Retinal pigment epithelial cell (primary cell): ENCODE results near the gene ERC2.

ENCODE experiments used
- DNase-seq: peaks from one replicate; pipeline ENCODE4 v3.0.0-alpha.2; 2010; ENCODE audit warnings: low read depth
- H3K4me3 ChIP-seq: 2 replicates; pipeline ENCODE4 v1.5.1; 2011; ENCODE audit warnings: mild to moderate bottlenecking, low read length, control low read depth, moderate library complexity
- TF ChIP-seq, protein P1 (sequence below): conservative IDR thresholded peaks from 2 replicates; pipeline ENCODE4 v1.5.1; 2011; ENCODE audit warnings: low read depth, low read length, control low read depth, inconsistent platforms

Gene ERC2

DNA sequence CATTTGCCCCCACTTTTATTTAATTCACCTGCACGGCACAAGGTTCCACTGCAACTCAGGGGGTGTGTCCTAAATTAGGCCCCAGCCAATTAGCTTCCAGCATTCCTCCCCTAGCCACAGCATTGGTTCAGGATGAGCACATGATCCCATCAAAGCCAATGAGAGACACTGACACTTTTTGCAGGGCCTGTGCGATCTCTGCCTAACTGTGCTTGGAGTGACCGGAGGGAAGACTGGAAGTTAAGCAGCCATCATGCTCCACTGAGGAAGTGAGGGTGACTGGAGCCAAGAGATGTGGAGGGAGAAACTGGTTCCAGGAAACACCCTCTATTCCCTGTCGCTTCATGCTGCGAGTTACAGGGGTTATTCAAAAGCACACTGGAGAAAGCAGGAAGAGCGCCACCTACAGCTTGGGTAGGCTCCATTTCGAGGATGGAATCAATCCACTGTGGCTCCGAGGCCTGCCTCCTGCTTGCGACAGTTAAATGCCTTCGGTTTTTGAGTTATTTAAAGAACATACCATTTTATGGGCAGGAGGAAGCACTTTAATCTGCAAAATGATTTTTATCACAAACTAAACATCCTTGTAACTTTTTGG is 858.9 kb downstream of the ERC2 start:
- TF ChIP-seq, protein P1, sequence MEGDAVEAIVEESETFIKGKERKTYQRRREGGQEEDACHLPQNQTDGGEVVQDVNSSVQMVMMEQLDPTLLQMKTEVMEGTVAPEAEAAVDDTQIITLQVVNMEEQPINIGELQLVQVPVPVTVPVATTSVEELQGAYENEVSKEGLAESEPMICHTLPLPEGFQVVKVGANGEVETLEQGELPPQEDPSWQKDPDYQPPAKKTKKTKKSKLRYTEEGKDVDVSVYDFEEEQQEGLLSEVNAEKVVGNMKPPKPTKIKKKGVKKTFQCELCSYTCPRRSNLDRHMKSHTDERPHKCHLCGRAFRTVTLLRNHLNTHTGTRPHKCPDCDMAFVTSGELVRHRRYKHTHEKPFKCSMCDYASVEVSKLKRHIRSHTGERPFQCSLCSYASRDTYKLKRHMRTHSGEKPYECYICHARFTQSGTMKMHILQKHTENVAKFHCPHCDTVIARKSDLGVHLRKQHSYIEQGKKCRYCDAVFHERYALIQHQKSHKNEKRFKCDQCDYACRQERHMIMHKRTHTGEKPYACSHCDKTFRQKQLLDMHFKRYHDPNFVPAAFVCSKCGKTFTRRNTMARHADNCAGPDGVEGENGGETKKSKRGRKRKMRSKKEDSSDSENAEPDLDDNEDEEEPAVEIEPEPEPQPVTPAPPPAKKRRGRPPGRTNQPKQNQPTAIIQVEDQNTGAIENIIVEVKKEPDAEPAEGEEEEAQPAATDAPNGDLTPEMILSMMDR, result peak; percentile 29
- no peak overlapping the region for H3K4me3 ChIP-seq
- DNase-seq, result no peak

DNA sequence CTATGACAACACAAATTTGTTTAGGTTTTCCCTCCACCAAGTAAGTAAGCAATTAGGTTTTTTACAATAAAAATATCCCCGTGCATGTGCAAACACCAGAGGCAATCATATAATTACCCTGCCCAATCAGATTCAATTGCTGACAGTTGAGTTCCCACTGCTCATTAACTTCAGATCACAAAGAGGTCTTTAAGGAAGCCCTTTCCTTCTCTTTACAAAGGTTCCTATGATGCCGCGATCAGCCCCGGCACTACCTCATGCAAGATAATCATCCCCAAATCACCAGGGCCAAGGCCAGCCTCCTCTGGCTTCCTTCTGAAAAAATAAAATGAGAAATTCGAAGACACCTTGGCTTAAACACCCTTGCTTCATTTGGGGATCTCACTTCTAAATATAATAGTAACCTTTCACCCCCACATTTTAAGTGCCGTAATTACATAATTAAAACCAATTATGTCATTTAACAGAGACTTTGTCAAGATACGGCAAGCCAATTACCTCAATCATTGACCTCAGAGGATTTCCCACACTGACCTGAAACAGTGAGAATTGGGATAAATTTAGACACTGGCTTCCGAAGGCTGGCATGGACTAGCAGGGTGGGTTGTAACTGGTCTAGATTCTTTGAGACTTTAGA is 859.8 kb downstream of the ERC2 start:
- TF ChIP-seq, protein P1, result no peak
- no peak overlapping the region for H3K4me3 ChIP-seq
- no peak for DNase-seq

DNA sequence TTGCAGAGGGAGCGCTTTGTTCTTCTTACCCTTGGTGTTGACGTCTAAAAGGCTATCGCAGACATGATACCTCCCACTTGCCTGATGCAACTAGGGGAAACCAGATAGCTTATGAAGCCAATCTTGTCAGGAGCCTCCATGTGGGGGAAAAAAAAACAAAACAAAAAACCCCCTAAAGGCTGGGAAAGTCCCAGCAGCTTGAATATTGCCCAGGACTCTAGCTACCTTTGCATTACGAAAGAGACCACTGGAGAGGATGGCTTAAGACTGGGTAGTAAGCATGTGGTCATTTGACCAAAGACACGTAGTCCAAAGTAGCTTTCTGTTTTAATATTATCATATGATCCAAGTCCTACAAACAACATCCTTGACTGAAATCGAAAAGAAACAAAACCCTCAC is 860.4 kb downstream of the ERC2 start:
- H3K4me3 ChIP-seq, result no peak overlapping the region
- TF ChIP-seq, protein P1, result no peak
- DNase-seq, result no peak

DNA sequence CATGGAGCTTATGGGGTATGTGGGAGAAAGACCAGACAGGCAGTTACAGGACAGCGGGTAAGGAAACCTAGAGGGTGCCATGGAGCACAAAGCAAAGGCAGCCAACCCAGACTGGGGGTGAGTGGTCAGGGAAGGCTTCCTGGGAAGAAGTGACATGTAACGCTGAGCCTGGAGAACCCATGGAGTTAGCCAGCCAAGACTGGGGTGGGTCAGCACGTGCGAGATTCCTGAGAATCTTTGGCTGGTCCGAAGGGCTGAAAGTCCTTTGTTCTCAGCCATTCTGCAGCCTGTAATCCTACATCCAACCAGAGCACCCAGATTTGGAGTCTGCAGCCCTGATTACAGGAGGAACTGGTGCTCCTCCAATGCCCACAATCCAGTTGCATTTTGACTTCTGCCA is 861.1 kb downstream of the ERC2 start:
- no peak overlapping the region for H3K4me3 ChIP-seq
- no peak for DNase-seq
- TF ChIP-seq, protein P1, result no peak

DNA sequence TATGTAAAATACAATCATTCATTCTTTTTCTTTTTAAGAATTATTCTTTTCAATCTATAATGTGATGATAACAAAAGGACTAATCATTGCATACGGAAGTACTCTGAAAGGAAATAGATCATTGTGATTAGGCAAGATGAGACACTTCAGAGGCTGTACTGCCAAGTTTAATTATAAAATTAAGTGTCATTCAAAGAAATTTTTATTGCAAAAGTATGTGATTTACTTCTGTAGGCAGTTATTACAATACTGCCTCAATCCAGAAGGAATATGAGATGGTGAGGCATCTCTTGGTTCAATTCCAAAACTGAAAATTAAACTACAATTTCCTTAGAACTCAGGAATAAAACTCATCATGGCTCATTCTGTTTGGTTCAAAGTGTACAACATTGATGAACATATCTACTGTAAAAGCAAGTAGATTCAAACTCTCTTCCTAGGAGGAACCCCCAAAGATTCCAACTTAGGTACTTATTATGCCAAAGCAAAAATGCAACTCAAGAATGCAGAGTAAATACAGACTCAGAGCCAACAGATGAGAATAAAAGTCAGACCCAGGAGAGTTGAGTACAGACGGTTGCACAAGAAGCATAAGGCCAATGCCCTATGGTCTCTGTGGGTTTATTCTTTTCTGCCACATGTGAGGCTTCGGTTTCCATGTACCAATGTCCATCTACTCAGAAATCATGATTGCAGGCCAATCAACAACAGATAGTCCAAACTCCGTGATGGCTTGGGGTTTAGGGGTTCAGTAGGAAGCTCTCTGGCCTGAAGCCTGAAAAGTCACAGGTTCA is 862.6 kb downstream of the ERC2 start:
- no peak overlapping the region for H3K4me3 ChIP-seq
- TF ChIP-seq, protein P1, result no peak
- DNase-seq, result no peak

DNA sequence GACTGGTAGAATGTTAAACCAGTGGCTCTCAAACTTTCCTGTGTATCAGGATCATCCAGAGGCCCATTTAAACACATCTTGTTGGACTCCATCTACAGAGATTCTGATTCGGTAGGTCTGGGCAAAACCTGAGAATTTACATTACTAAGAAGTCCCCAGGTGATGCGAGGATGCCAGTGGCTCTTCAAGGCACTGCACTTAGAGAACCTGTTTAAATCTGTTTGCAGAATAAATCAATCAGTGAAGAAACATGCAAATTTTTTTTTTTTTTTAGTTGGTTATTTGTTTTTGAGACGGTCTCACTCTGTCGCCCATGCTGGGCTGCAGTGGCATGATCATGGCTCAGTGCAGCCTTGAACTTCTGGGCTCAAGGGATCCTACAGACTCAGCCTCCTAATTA is 863.4 kb downstream of the ERC2 start:
- TF ChIP-seq, protein P1, result no peak
- no peak overlapping the region for H3K4me3 ChIP-seq
- no peak for DNase-seq
